GM12878 (cell line): ENCODE data around the gene TUNAR.

Source experiments
- BMI1 ChIP-seq: fragments of 450-650 bp; IDR thresholded peaks from 2 replicates; pipeline ENCODE4 v1.6.1; 2016; ENCODE audit warnings: mild to moderate bottlenecking, moderate library complexity, borderline replicate concordance
- ZBTB40 ChIP-seq: fragments of 450-650 bp; IDR thresholded peaks from 2 replicates; pipeline ENCODE4 v1.6.1; 2016; ENCODE audit warnings: mild to moderate bottlenecking, moderate library complexity, borderline replicate concordance

GRCh38 chr14:95892142-95892541 lies 15.5 kb downstream of the TUNAR start:
- TF ChIP-seq ZBTB40 (no peak), BMI1 (no peak)
